HG02981 (cell line): ENCODE data around the gene CCDC51.
"Not testable (repeated sequence)": the region's sequence is repeated elsewhere in the genome, so short reads cannot be mapped to it uniquely, and the experiment has no call there.

Experiments used
- ATAC-seq: cut with Tn5 transposase; IDR thresholded peaks from one replicate; pipeline ENCODE4 v1.9.1; 2021; ENCODE audit warnings: mild to moderate bottlenecking, moderate library complexity; ENCODE audit not compliant: unreplicated experiment

The CCDC51 gene

GRCh38 chr3:48466386-48467109 is 26.6 kb upstream of the CCDC51 start:
- no peak for ATAC-seq

- ATAC-seq, result peak; percentile 79
Measured at GRCh38 chr3:48465531-48466378, 25.8 kb upstream of the CCDC51 start.

GRCh38 chr3:48465237-48465530 is 25.3 kb upstream of the CCDC51 start:
- ATAC-seq, result no peak

- ATAC-seq, result no peak
Measured at GRCh38 chr3:48464713-48465221, 24.8 kb upstream of the CCDC51 start.

- ATAC-seq, result no peak
Measured at GRCh38 chr3:48463703-48464102, 23.8 kb upstream of the CCDC51 start.

- not testable (repeated sequence) for ATAC-seq
Measured at GRCh38 chr3:48461767-48462166, 21.8 kb upstream of the CCDC51 start.

- no peak for ATAC-seq
Measured at GRCh38 chr3:48460517-48460902, 20.6 kb upstream of the CCDC51 start.

GRCh38 chr3:48459773-48460516 is 20.0 kb upstream of the CCDC51 start:
- ATAC-seq, result no peak

GRCh38 chr3:48459331-48459730 is 19.4 kb upstream of the CCDC51 start:
- ATAC-seq, result no peak

GRCh38 chr3:48456456-48456855 is 16.5 kb upstream of the CCDC51 start:
- no peak for ATAC-seq

GRCh38 chr3:48451270-48451669 is 11.4 kb upstream of the CCDC51 start:
- ATAC-seq, result no peak

- ATAC-seq, result peak; percentile 86
Measured at GRCh38 chr3:48446425-48447193, 6.7 kb upstream of the CCDC51 start, which contains the start of gene ATRIP. Gene ATRIP, plus strand, starts transcription at chr3:48446737. Its CDS starts 109 bp downstream, at chr3:48446846.

GRCh38 chr3:48446043-48446424 is 6.1 kb upstream of the CCDC51 start:
- no peak for ATAC-seq

- no peak for ATAC-seq
Measured at GRCh38 chr3:48445277-48445882, 5.5 kb upstream of the CCDC51 start.

GRCh38 chr3:48441940-48442339 is 2.0 kb upstream of the CCDC51 start:
- no peak for ATAC-seq

GRCh38 chr3:48440590-48440958 is 655 bp upstream of the CCDC51 start:
- ATAC-seq, result no peak

GRCh38 chr3:48437812-48438211 is 2.1 kb downstream of the CCDC51 start:
- no peak for ATAC-seq

GRCh38 chr3:48436855-48437254 is 3.1 kb downstream of the CCDC51 start:
- ATAC-seq, result no peak

GRCh38 chr3:48436477-48436787 is 3.5 kb downstream of the CCDC51 start:
- ATAC-seq, result no peak

- ATAC-seq, result no peak
Measured at GRCh38 chr3:48435774-48436476, 4.0 kb downstream of the CCDC51 start.
